GM12874 (cell line): Measurements from ENCODE around the gene KCTD20.

ENCODE experiments used
- TF ChIP-seq, protein P1 (sequence below): IDR thresholded peaks from 2 replicates; pipeline ENCODE4 v1.5.1; 2011; ENCODE audit warnings: low read depth, mild to moderate bottlenecking, control low read depth, low read length, moderate library complexity; ENCODE audit not compliant: insufficient read depth

KCTD20 gene

GRCh38 chr6:36523936-36524499 lies 81.2 kb downstream of the KCTD20 start:
- TF ChIP-seq, protein P1, sequence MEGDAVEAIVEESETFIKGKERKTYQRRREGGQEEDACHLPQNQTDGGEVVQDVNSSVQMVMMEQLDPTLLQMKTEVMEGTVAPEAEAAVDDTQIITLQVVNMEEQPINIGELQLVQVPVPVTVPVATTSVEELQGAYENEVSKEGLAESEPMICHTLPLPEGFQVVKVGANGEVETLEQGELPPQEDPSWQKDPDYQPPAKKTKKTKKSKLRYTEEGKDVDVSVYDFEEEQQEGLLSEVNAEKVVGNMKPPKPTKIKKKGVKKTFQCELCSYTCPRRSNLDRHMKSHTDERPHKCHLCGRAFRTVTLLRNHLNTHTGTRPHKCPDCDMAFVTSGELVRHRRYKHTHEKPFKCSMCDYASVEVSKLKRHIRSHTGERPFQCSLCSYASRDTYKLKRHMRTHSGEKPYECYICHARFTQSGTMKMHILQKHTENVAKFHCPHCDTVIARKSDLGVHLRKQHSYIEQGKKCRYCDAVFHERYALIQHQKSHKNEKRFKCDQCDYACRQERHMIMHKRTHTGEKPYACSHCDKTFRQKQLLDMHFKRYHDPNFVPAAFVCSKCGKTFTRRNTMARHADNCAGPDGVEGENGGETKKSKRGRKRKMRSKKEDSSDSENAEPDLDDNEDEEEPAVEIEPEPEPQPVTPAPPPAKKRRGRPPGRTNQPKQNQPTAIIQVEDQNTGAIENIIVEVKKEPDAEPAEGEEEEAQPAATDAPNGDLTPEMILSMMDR = no peak

- TF ChIP-seq, protein P1 = no peak
Measured at GRCh38 chr6:36524871-36525270, 82.1 kb downstream of the KCTD20 start.

- TF ChIP-seq, protein P1 = no peak
Measured at GRCh38 chr6:36525346-36525745, 82.5 kb downstream of the KCTD20 start.

GRCh38 chr6:36526066-36526465 lies 83.3 kb downstream of the KCTD20 start:
- TF ChIP-seq, protein P1 = no peak

- TF ChIP-seq, protein P1 = no peak
Measured at GRCh38 chr6:36533321-36533720, 90.5 kb downstream of the KCTD20 start.

- TF ChIP-seq, protein P1 = no peak
Measured at GRCh38 chr6:36536873-36537547, 94.2 kb downstream of the KCTD20 start.

DNA sequence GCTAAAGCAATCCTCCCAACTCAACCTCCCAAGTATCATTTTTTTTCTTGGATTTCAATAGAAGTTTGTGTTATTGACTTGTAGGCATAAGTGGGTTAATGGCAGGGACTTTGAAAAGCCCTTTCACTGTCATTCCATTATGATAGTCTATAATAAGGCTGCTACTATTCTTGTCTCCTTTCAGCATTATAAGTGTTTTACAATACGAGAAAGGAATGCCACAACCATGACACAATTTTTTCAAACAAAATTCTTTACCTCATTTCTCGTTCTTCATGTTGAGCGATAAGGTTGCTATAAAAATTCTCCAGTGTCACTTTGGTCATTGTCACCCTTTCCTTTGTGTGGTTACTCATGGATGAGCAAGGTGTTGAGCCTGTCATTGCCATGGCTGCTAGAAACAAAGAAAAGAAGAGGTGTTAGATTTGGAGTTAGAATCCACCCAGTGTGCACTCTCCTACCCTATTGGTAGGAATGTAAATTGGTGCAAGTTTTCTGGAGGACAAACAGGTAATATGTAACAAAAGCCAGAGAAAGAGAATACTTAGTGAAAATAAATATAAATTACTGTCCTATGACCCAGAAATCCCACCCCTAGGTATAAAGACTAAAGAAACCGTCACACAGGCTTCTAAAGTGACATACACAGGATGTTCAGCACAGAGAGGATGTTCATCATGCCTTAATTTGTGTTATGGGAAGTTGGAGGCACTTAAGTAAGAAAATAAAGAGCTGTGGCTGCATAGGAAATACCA lies 97.2 kb downstream of the KCTD20 start:
- TF ChIP-seq, protein P1 = no peak
